ENCODE measurements around the gene ZBTB5. TPM values are rescaled to one million over a fixed set of nuclear protein-coding genes. Genes with fewer than 3 reads are reported as not detected.
"Not testable (repeated sequence)": the region's sequence is repeated elsewhere in the genome, so short reads cannot be mapped to it uniquely, and the experiment has no call there.

ZBTB5 gene
- total and polyA plus RNA-seq, 2 of the 13 experiments (the other 11 are each of a cell fraction or from before 2014, with no cell fraction given) = 12.5 to 20.5 TPM

GRCh38 chr9:37514999-37515398, 49.7 kb upstream of the ZBTB5 start (continued):
- TF ChIP-seq ZBED4 (CRISPR knock-in tag; IDR thresholded peaks at IDR 0.05; ENCODE audit: borderline replicate concordance) (no peak), YY1 (IDR thresholded peaks at IDR 0.05; ENCODE audit: insufficient read depth, insufficient replicate concordance, low read depth, low read length) (no peak), RBM39 (IDR thresholded peaks at IDR 0.05; ENCODE audit: low read depth, low read length, poor library complexity, severe bottlenecking) (no peak), POGZ (CRISPR knock-in tag; IDR thresholded peaks at IDR 0.05) (no peak)
- TF ChIP-seq, protein P1, sequence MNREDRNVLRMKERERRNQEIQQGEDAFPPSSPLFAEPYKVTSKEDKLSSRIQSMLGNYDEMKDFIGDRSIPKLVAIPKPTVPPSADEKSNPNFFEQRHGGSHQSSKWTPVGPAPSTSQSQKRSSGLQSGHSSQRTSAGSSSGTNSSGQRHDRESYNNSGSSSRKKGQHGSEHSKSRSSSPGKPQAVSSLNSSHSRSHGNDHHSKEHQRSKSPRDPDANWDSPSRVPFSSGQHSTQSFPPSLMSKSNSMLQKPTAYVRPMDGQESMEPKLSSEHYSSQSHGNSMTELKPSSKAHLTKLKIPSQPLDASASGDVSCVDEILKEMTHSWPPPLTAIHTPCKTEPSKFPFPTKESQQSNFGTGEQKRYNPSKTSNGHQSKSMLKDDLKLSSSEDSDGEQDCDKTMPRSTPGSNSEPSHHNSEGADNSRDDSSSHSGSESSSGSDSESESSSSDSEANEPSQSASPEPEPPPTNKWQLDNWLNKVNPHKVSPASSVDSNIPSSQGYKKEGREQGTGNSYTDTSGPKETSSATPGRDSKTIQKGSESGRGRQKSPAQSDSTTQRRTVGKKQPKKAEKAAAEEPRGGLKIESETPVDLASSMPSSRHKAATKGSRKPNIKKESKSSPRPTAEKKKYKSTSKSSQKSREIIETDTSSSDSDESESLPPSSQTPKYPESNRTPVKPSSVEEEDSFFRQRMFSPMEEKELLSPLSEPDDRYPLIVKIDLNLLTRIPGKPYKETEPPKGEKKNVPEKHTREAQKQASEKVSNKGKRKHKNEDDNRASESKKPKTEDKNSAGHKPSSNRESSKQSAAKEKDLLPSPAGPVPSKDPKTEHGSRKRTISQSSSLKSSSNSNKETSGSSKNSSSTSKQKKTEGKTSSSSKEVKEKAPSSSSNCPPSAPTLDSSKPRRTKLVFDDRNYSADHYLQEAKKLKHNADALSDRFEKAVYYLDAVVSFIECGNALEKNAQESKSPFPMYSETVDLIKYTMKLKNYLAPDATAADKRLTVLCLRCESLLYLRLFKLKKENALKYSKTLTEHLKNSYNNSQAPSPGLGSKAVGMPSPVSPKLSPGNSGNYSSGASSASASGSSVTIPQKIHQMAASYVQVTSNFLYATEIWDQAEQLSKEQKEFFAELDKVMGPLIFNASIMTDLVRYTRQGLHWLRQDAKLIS (CRISPR knock-in tag; IDR thresholded peaks at IDR 0.05) = no peak

DNA sequence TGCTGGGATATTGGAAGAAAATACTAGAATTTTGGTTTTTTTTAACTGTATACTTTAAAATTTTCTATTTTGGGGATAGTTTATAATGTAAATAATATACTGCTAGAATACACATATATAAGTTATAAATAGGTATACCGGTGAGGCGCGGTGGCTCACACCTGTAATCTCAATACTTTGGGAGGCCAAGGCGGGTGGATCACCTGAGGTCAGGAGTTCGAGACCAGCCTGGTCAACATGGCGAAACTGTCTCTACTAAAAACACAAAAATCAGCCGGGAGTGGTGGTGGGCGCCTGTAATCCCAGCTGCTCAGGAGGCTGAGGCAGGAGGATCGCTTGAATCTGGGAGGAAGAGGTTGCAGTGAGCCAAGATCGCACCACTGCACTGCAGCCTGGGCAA, 49.2 kb upstream of the ZBTB5 start:
- peaks cover 18% of the 10 kb centered on the region for H3K4me1 ChIP-seq (ENCODE audit: insufficient read depth, low read length)
- H3K9me3 ChIP-seq (ENCODE audit: low read length); DNase-seq (ENCODE audit: low spot score); BruUV-seq (replicated peaks); CTCF ChIA-PET (ENCODE audit: low intra/inter-chr PET ratio, low total read pairs); H3K4me2 ChIP-seq (ENCODE audit: low read depth, low read length); H4K20me1 ChIP-seq (ENCODE audit: insufficient read depth, low read length); H3K9ac ChIP-seq (ENCODE audit: insufficient read depth, low read depth, low read length); FAIRE-seq; H3K4me3 ChIP-seq (replicated peaks in 1 of 3; ENCODE audit: insufficient read depth in 1 of 3, low read depth in 2 of 3, low read length in 3 of 3); H3K79me2 ChIP-seq (ENCODE audit: insufficient read depth, low read length); H3K27ac ChIP-seq (ENCODE audit: extremely low read length, insufficient read depth, low read length); ATAC-seq; intact Hi-C loops (cut with micrococcal nuclease; ENCODE audit: unreplicated experiment); H2AFZ ChIP-seq (ENCODE audit: low read length); H3K27me3 ChIP-seq (ENCODE audit: control insufficient read depth in 1 of 2, insufficient read depth in 2 of 2, low read length in 2 of 2); POLR2A ChIA-PET; H3K36me3 ChIP-seq (replicated peaks in 1 of 2; ENCODE audit: control insufficient read depth in 1 of 2, insufficient read depth in 2 of 2, low read length in 2 of 2): not testable (repeated sequence)
- 94% methylated on average over 10 of the region's 10 CpGs for WGBS (ENCODE audit: low lambda C conversion rate)
- in situ Hi-C loops (cut with HindIII; ENCODE audit: extremely low pct_ligation_motif_present, low pct_unique_long_range_greater_than_20kb) = loop anchor here (10.0 kb wide), 1 partner anchor 60 kb away; the partner anchor contains the start of gene FBXO10

Data from HepG2 (cell line).